Stomach (tissue), 9 donors: ENCODE measurements around the gene TEX48. TPM values are rescaled to one million over a fixed set of nuclear protein-coding genes. Genes with fewer than 3 reads are reported as not detected.
A peak's percentile ranks its signal among the peaks of the same experiment; 100 is the strongest.

Source experiments
- DNase-seq, 2 donors: peaks; one replicate each; pipeline versions ENCODE4 v3.0.0 to v3.0.0-alpha.2; 2013 to 2019
- H3K27ac ChIP-seq, 5 donors: fragments of 200-600 bp in 4 of 5; sonication (generic) in 4 of 5; one replicate each; pipeline ENCODE4 v1.5.1; 2013 to 2019; ENCODE audit warnings: mild to moderate bottlenecking in 1 of 5, moderate library complexity in 1 of 5
- H3K27me3 ChIP-seq, 3 donors: fragments of 200-600 bp; sonication (generic); one replicate each; pipeline ENCODE4 v1.5.1; 2017 to 2019; ENCODE audit warnings: mixed run types in 1 of 3
- H3K36me3 ChIP-seq, 4 donors: fragments of 200-600 bp; sonication (generic); 1 replicate in 3 of 4; 2 replicates in 1 of 4; pipeline ENCODE4 v1.5.1; 2016 to 2019
- H3K4me1 ChIP-seq, 4 donors: fragments of 200-600 bp; sonication (generic); one replicate each; pipeline ENCODE4 v1.5.1; 2016 to 2019
- H3K4me3 ChIP-seq, 4 donors: fragments of 200-600 bp; sonication (generic) in 3 of 4; one replicate each; pipeline ENCODE4 v1.5.1; 2016 to 2019; ENCODE audit warnings: mild to moderate bottlenecking in 1 of 4
- H3K9me3 ChIP-seq, 4 donors: fragments of 200-600 bp; sonication (generic); one replicate each; pipeline ENCODE4 v1.5.1; 2016 to 2019
- EP300 ChIP-seq: sonication (generic); formaldehyde crosslinking; IDR thresholded peaks from one replicate; pipeline ENCODE4 v1.6.1; 2017; ENCODE audit warnings: antibody characterized with exemption
- POLR2A ChIP-seq, 4 donors: fragments of 450-650 bp; IDR thresholded peaks; one replicate each; pipeline ENCODE4 v1.6.1; 2016; ENCODE audit warnings: antibody characterized with exemption in 4 of 4, control low read depth in 2 of 4, mild to moderate bottlenecking in 1 of 4, moderate library complexity in 1 of 4
- POLR2AphosphoS5 ChIP-seq, 3 donors: sonication (generic); formaldehyde crosslinking; IDR thresholded peaks; one replicate each; pipeline ENCODE4 v1.6.1; 2016; ENCODE audit warnings: antibody characterized with exemption in 3 of 3
- WGBS, 5 donors: extraction: QIAGEN DNeasy Blood & Tissue Kit in 3 of 5; methylation state at CpG; one replicate each; pipeline versions ENCODE4 v1.1.5 to v1.1.7; 2013 to 2018; 5-methylcytosine and 5-hydroxymethylcytosine counted together
- intact Hi-C: fragments of 100-400 bp; cut with DNase I; formaldehyde crosslinking; loops from one replicate; pipeline ENCODE4 v1.15.1; 2023; ENCODE audit warnings: low total_unique reads
- polyA plus RNA-seq, 3 donors: library from polyadenylated mRNA; stranded (reverse); fragments of 200-250 nt; gene quantifications; one replicate each; pipeline ENCODE4 v1.2.3, GENCODE V29; 2013
- total RNA-seq, 5 donors: library from RNA; depleted of rRNA; stranded (reverse); fragments of >200 nt; gene quantifications; one replicate each; pipeline versions ENCODE4 v1.1.0 to v1.2.3, GENCODE V29; 2014 to 2016
- TF ChIP-seq, protein P1 (sequence below), 7 experiments: fragments of 450-650 bp in 4 of 7; fragments of 200-600 bp in 3 of 7; sonication (generic) in 3 of 7; IDR thresholded peaks; one replicate each; pipeline ENCODE4 v1.5.1; 2016 to 2019; ENCODE audit warnings: antibody characterized with exemption in 7 of 7, control low read depth in 2 of 7, mild to moderate bottlenecking in 1 of 7
- donor health status: healthy with polysubstance abuse.
- donor health status: Bipolar disorder and iron deficiency.
- donor health status: healthy.

Gene TEX48
- total and polyA plus RNA-seq, 8 donors, result not detected

- no peaks in the 10 kb centered on the region for H3K36me3 ChIP-seq
- intact Hi-C loops, result no loop called here
- no peak overlapping the region for H3K4me3 ChIP-seq
- H3K27me3 ChIP-seq, result peaks cover 0 to 23% (median 0%) of the 10 kb centered on the region in 3 donors
- H3K27ac ChIP-seq, result no peak overlapping the region
- 83 to 93% (median 87%) methylated on average over 3 of the region's 3 CpGs; no CpG with 5 or more reads in 1 of the 5 donors for WGBS, 5 donors
- no peaks in the 10 kb centered on the region for H3K9me3 ChIP-seq
- no peaks in the 10 kb centered on the region for H3K4me1 ChIP-seq
- TF ChIP-seq EP300, result no peak
- TF ChIP-seq POLR2AphosphoS5 (IDR thresholded peaks at IDR 0.05), result no peak
- no peak for TF ChIP-seq POLR2A (IDR thresholded peaks at IDR 0.05)
- TF ChIP-seq, protein P1, sequence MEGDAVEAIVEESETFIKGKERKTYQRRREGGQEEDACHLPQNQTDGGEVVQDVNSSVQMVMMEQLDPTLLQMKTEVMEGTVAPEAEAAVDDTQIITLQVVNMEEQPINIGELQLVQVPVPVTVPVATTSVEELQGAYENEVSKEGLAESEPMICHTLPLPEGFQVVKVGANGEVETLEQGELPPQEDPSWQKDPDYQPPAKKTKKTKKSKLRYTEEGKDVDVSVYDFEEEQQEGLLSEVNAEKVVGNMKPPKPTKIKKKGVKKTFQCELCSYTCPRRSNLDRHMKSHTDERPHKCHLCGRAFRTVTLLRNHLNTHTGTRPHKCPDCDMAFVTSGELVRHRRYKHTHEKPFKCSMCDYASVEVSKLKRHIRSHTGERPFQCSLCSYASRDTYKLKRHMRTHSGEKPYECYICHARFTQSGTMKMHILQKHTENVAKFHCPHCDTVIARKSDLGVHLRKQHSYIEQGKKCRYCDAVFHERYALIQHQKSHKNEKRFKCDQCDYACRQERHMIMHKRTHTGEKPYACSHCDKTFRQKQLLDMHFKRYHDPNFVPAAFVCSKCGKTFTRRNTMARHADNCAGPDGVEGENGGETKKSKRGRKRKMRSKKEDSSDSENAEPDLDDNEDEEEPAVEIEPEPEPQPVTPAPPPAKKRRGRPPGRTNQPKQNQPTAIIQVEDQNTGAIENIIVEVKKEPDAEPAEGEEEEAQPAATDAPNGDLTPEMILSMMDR (IDR thresholded peaks at IDR 0.05), result no peak
- no peak for DNase-seq
Observed at GRCh38 chr9:114720086-114720676, 38.2 kb upstream of the TEX48 start.

GRCh38 chr9:114719290-114719689 lies 37.3 kb upstream of the TEX48 start:
- no peak overlapping the region for H3K4me3 ChIP-seq
- H3K27ac ChIP-seq, result no peak overlapping the region
- H3K9me3 ChIP-seq, result no peaks in the 10 kb centered on the region
- H3K27me3 ChIP-seq, result peaks cover 0 to 23% (median 0%) of the 10 kb centered on the region in 3 donors
- no peaks in the 10 kb centered on the region for H3K4me1 ChIP-seq
- no peak for DNase-seq
- no peaks in the 10 kb centered on the region for H3K36me3 ChIP-seq
- WGBS, 5 donors, result 81 to 93% (median 87%) methylated on average over 4 of the region's 4 CpGs
- intact Hi-C loops, result no loop called here
- TF ChIP-seq, protein P1 (IDR thresholded peaks at IDR 0.05), result no peak
- TF ChIP-seq EP300 (no peak), POLR2AphosphoS5 (IDR thresholded peaks at IDR 0.05) (no peak), POLR2A (IDR thresholded peaks at IDR 0.05) (no peak)

- Histone ChIP-seq H3K4me3 (no peak overlapping the region), H3K36me3 (no peaks in the 10 kb centered on the region), H3K4me1 (no peaks in the 10 kb centered on the region), H3K27me3 (peaks cover 0 to 23% (median 0%) of the 10 kb centered on the region in 3 donors), H3K9me3 (no peaks in the 10 kb centered on the region), H3K27ac (no peak overlapping the region)
- 41 to 59% (median 52%) methylated on average over 8 of the region's 8 CpGs for WGBS, 5 donors
- intact Hi-C loops, result no loop called here
- TF ChIP-seq POLR2AphosphoS5 (IDR thresholded peaks at IDR 0.05) (peak in 1 of 3 donors; percentile 27), POLR2A (IDR thresholded peaks at IDR 0.05) (no peak)
- peak; percentile 59 to 65 for DNase-seq
Observed at GRCh38 chr9:114718801-114719221, 36.8 kb upstream of the TEX48 start.

DNA sequence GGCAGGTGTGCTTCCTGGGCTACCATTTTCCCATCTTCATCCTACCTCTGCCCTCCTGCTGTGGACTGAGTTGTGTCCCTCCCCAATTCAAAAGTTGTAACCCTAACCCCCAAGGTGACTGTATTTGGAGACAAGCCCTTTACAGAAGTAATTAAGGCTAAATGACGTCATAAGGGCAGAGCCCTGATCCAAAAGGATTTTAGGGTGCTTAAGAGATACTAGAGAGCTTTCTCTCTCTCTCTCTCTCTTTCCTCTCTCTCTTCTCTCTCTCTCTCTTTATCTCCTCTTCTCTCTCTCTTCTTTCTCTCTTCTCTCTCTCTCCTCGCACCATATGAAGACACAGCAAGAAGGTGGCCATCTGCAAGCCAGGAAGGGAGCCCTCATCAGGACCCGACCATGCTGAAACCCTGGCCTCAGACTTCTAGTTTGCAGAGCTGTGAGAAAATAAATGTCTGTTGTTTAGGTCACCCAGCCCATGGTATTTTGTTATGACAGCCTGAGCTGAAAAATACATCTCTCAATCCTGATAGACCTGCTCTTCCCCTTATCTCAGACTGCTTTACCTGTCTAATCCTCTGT lies 36.0 kb upstream of the TEX48 start:
- 85 to 90% (median 90%) methylated on average over 3 of the region's 3 CpGs for WGBS, 5 donors
- no peak overlapping the region for H3K4me3 ChIP-seq
- intact Hi-C loops, result no loop called here
- no peak for DNase-seq
- no peaks in the 10 kb centered on the region for H3K36me3 ChIP-seq
- TF ChIP-seq POLR2A (IDR thresholded peaks at IDR 0.05) (no peak), POLR2AphosphoS5 (IDR thresholded peaks at IDR 0.05) (no peak), EP300 (no peak)
- TF ChIP-seq, protein P1 (IDR thresholded peaks at IDR 0.05), result no peak
- no peaks in the 10 kb centered on the region for H3K9me3 ChIP-seq
- H3K27me3 ChIP-seq, result peaks cover 0 to 23% (median 0%) of the 10 kb centered on the region in 3 donors
- H3K27ac ChIP-seq, result no peak overlapping the region
- no peaks in the 10 kb centered on the region for H3K4me1 ChIP-seq

GRCh38 chr9:114709636-114710035 lies 27.6 kb upstream of the TEX48 start:
- TF ChIP-seq POLR2A (IDR thresholded peaks at IDR 0.05) (no peak), POLR2AphosphoS5 (IDR thresholded peaks at IDR 0.05) (no peak), EP300 (no peak)
- TF ChIP-seq, protein P1 (IDR thresholded peaks at IDR 0.05), result no peak
- H3K27ac ChIP-seq, result no peak overlapping the region

More at GRCh38 chr9:114709636-114710035, 27.6 kb upstream of the TEX48 start:
- intact Hi-C loops, result no loop called here
- Histone ChIP-seq H3K4me1 (no peaks in the 10 kb centered on the region), H3K4me3 (no peak overlapping the region), H3K9me3 (no peaks in the 10 kb centered on the region), H3K36me3 (no peaks in the 10 kb centered on the region), H3K27me3 (no peaks in the 10 kb centered on the region)
- DNase-seq, result no peak
- WGBS, 5 donors, result 79 to 96% (median 90%) methylated on average over 1 of the region's 1 CpG
